ENCODE results near the gene TBX18. TPM values are rescaled to one million over a fixed set of nuclear protein-coding genes. Genes with fewer than 3 reads are reported as not detected.

TBX18 gene
- total and polyA plus RNA-seq, 9 of the 15 experiments (the other 6 are each of a cell fraction or from before 2014, with no cell fraction given), result 4.0 to 36.1 (median 20.7) TPM

GRCh38 chr6:84764332-84765049 lies at the start of gene TBX18 (continued):
- TF ChIP-seq, protein P1, sequence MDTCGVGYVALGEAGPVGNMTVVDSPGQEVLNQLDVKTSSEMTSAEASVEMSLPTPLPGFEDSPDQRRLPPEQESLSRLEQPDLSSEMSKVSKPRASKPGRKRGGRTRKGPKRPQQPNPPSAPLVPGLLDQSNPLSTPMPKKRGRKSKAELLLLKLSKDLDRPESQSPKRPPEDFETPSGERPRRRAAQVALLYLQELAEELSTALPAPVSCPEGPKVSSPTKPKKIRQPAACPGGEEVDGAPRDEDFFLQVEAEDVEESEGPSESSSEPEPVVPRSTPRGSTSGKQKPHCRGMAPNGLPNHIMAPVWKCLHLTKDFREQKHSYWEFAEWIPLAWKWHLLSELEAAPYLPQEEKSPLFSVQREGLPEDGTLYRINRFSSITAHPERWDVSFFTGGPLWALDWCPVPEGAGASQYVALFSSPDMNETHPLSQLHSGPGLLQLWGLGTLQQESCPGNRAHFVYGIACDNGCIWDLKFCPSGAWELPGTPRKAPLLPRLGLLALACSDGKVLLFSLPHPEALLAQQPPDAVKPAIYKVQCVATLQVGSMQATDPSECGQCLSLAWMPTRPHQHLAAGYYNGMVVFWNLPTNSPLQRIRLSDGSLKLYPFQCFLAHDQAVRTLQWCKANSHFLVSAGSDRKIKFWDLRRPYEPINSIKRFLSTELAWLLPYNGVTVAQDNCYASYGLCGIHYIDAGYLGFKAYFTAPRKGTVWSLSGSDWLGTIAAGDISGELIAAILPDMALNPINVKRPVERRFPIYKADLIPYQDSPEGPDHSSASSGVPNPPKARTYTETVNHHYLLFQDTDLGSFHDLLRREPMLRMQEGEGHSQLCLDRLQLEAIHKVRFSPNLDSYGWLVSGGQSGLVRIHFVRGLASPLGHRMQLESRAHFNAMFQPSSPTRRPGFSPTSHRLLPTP (IDR thresholded peaks at IDR 0.05; ENCODE audit: borderline replicate concordance, extremely low read depth, insufficient read length), result no peak
- TF ChIP-seq ZNF764 (CRISPR knock-in tag; IDR thresholded peaks at IDR 0.05; ENCODE audit: low read depth) (no peak), ZNF282 (CRISPR knock-in tag; IDR thresholded peaks at IDR 0.05) (no peak), NR2C2 (CRISPR knock-in tag; IDR thresholded peaks at IDR 0.05) (no peak), NR2C2 (tag; IDR thresholded peaks at IDR 0.05) (peak; percentile 66), MBD2 (IDR thresholded peaks at IDR 0.05; ENCODE audit: borderline replicate concordance, low read depth) (no peak), SRF (CRISPR knock-in tag; IDR thresholded peaks at IDR 0.05) (peak; percentile 94 to 98), ZBTB40 (IDR thresholded peaks at IDR 0.05) (peak; percentile 76), ZBTB40 (CRISPR knock-in tag; IDR thresholded peaks at IDR 0.05) (no peak), ZNF23 (CRISPR knock-in tag; IDR thresholded peaks at IDR 0.05) (no peak), ZNF740 (CRISPR knock-in tag; IDR thresholded peaks at IDR 0.05) (no peak), ZNF740 (tag; IDR thresholded peaks at IDR 0.05) (no peak), ZNF77 (CRISPR knock-in tag; IDR thresholded peaks at IDR 0.05) (no peak), CBFA2T3 (IDR thresholded peaks at IDR 0.05) (no peak)
